Dendritic cell treated with granulocyte-macrophage colony-stimulating factor and Interleukin-4, amounts not matched to agents 40 ng/mL and 50 ng/mL, for 4 days (primary cell): Measurements from ENCODE around the gene SNU13.
"Not testable (repeated sequence)": the region's sequence is repeated elsewhere in the genome, so short reads cannot be mapped to it uniquely, and the experiment has no call there.

Experiments used
- H3K27ac Mint-ChIP-seq: one replicate; pipeline ENCODE4 v1.8.0; 2022; ENCODE audit warnings: mild to moderate bottlenecking, mixed read lengths
- H3K27me3 Mint-ChIP-seq: one replicate; pipeline ENCODE4 v1.8.0; 2022; ENCODE audit warnings: mild to moderate bottlenecking, mixed read lengths
- H3K36me3 Mint-ChIP-seq: one replicate; pipeline ENCODE4 v1.8.0; 2022; ENCODE audit warnings: low read depth, mixed read lengths
- H3K4me1 Mint-ChIP-seq: one replicate; pipeline ENCODE4 v1.8.0; 2022; ENCODE audit warnings: low read depth, mixed read lengths
- H3K4me3 Mint-ChIP-seq: one replicate; pipeline ENCODE4 v1.8.0; 2022; ENCODE audit warnings: mild to moderate bottlenecking, moderate library complexity, mixed read lengths
- H3K9me3 Mint-ChIP-seq: one replicate; pipeline ENCODE4 v1.8.0; 2022; ENCODE audit warnings: mixed read lengths
- intact Hi-C: fragments of 100-400 bp; cut with micrococcal nuclease; formaldehyde crosslinking; loops from one replicate; pipeline ENCODE4 v1.15.0; 2022

The SNU13 gene

DNA sequence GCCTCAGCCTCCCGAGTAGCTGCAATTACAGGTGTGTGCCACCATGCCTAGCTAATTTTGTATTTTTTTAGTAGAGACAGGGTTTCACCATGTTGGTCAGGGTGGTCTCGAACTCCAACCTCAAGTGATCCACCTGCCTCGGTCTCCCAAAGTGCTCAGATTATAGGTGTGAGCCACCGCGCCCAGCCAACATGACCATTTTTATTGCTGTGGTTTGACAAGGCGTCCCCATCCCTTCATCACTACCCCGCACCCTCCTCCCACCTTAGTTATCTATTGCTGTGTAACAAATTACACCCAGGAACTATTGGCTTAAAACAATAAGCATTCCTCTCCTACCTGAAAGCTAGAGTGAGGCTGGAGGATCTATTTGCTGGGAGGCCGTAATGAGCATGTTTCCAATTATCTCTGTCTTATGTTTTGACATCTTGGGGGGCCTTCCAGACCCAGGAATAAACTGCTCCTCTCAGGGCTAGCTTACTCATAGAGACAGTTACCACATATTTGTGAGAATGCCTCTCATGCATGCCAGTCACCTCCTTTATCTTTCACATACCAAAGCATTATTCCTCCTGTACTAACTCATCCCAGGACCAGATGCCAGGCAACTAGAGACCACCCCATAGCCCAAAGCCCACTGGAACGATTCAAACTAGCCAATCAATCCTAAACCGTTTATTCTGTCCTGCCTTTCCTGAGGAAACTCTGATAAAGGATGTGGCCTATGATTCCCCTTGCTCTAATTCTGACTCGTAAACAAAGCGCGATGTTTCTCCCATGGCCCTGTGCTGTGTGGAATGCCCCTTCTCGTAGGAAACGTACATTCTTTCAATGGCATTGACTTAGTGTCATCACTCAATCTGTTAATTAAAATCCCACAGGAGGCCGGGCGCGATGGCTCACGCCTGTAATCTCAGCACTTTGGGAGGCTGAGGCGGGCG is 19.4 kb downstream of the SNU13 start:
- Mint-ChIP-seq H3K4me3 (no peak overlapping the region), H3K27ac (no peak overlapping the region), H3K36me3 (peaks cover 61% of the 10 kb centered on the region), H3K4me1 (peaks cover 12% of the 10 kb centered on the region), H3K27me3 (no peaks in the 10 kb centered on the region), H3K9me3 (no peaks in the 10 kb centered on the region)
- intact Hi-C loops, result no loop called here

DNA sequence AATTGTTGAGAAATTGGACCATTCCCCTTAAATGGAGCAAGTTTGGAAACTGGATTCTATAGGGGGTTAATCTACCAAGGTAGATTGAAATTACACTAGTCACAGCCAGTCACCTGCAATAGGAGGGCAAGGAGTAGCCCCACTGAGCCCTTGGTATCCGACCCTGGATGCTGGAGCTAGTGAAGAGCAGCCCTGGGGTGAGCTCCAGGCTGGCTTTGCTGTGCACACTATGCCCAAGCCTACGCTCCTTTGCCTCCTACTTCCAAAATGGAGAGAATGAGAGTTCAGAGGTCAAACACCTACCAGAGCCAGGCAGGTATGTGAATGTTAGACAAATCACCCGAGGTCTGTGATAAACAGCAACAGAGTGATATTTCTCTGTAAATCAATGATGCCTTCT is 23.7 kb downstream of the SNU13 start:
- H3K27ac Mint-ChIP-seq, result no peak overlapping the region
- no peaks in the 10 kb centered on the region for H3K9me3 Mint-ChIP-seq
- intact Hi-C loops, result no loop called here
- H3K4me3 Mint-ChIP-seq, result no peak overlapping the region
- no peaks in the 10 kb centered on the region for H3K27me3 Mint-ChIP-seq
- H3K4me1 Mint-ChIP-seq, result peaks cover 12% of the 10 kb centered on the region
- H3K36me3 Mint-ChIP-seq, result peaks cover 63% of the 10 kb centered on the region

DNA sequence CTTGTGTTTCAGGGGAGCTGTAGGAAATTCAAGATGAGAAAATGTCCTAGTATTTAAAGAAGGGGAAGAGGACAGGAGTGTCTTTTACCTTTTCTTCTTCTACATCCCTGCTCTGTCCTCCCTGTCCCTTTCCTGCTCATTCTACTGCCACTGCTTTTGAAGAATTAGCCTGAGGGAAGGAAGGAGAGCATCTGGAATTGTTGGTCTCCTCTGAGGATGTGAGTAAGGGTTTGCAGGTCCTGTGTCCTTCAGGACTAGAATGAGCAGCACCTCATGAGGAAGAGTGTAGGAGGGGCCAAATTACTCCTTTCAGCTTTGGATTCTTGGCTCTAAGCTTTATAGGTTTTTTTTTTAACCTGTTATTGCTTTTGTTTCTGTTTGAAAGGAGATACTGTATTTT is 24.2 kb downstream of the SNU13 start:
- Mint-ChIP-seq H3K36me3 (peaks cover 63% of the 10 kb centered on the region), H3K27me3 (no peaks in the 10 kb centered on the region), H3K4me1 (peaks cover 12% of the 10 kb centered on the region), H3K4me3 (no peak overlapping the region), H3K27ac (no peak overlapping the region), H3K9me3 (no peaks in the 10 kb centered on the region)
- intact Hi-C loops, result no loop called here

DNA sequence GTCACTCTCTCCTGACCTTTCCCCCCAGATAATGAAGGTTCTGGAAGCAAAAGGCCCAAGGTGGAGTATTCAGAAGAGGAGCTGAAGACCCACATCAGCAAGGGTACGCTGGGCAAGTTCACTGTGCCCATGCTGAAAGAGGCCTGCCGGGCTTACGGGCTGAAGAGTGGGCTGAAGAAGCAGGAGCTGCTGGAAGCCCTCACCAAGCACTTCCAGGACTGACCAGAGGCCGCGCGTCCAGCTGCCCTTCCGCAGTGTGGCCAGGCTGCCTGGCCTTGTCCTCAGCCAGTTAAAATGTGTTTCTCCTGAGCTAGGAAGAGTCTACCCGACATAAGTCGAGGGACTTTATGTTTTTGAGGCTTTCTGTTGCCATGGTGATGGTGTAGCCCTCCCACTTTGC is 25.1 kb downstream of the SNU13 start:
- H3K4me3 Mint-ChIP-seq, H3K27ac Mint-ChIP-seq, H3K27me3 Mint-ChIP-seq, intact Hi-C loops, H3K9me3 Mint-ChIP-seq: not testable (repeated sequence)
- Mint-ChIP-seq H3K36me3 (peaks cover 67% of the 10 kb centered on the region), H3K4me1 (peaks cover 12% of the 10 kb centered on the region)

DNA sequence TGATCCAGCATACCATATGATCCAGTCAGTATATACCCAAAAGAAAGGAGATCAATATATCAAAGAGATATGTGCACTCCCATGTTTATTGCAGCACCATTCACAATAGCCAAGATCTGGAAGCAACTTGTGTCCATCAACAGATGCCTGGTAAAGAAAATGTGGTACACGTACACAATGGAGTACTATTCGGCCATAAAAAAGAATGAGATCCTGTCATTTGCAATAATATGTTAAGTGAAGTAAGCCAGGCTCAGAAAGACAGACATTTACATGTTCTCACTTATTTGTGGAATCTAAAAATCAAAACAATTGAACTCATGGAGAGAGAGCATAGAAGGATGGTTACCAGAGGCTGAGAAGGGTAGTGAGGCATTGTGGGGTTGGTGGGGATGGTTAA is 27.0 kb downstream of the SNU13 start:
- Mint-ChIP-seq H3K4me3 (no peak overlapping the region), H3K9me3 (no peaks in the 10 kb centered on the region), H3K4me1 (peaks cover 2% of the 10 kb centered on the region), H3K27me3 (no peaks in the 10 kb centered on the region), H3K36me3 (peaks cover 86% of the 10 kb centered on the region), H3K27ac (no peak overlapping the region)
- intact Hi-C loops, result no loop called here

DNA sequence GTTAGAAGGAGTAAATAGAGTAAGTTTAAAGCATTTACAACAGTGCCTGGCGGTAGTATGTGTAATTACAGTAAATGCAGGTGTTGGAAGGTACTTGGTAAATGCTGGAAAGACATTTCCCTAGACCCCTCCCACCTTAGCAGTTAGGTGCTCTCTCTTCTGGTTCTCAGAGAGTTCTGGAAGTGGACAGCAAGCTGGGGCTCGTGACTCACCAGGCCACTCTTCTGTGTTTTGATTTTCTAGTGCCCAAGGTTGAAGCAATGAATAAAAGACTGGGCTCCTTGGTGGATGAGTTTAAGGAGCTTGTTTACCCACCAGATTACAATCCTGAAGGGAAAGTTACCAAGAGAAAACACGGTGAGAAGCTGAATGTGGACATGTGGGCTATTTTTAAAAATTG is 27.6 kb downstream of the SNU13 start:
- Mint-ChIP-seq H3K27ac (no peak overlapping the region), H3K27me3 (no peaks in the 10 kb centered on the region), H3K9me3 (no peaks in the 10 kb centered on the region), H3K36me3 (peaks cover 92% of the 10 kb centered on the region), H3K4me1 (no peaks in the 10 kb centered on the region), H3K4me3 (no peak overlapping the region)
- intact Hi-C loops, result no loop called here

DNA sequence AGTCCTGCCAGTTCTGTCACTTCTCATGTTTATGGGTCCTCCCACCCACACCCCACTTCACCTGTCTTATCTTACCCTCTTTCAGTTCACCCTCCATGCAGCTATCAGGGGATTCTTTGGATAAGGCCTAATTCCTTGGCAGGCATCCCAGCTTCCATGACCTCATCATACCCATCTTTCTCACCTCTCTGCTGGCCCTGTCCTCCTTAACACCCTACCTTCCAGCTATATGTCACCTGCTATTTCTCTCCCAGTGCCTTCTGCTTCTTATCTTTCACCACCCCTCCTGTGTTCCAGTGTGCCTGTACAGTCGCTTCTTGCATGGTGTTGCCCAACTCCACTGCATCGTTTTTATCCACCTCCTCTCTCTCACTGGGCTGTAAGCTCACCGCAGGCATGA is 28.3 kb downstream of the SNU13 start:
- peaks cover 97% of the 10 kb centered on the region for H3K36me3 Mint-ChIP-seq
- H3K4me1 Mint-ChIP-seq, result no peaks in the 10 kb centered on the region
- no peak overlapping the region for H3K27ac Mint-ChIP-seq
- intact Hi-C loops, result no loop called here
- H3K27me3 Mint-ChIP-seq, result no peaks in the 10 kb centered on the region
- no peaks in the 10 kb centered on the region for H3K9me3 Mint-ChIP-seq
- no peak overlapping the region for H3K4me3 Mint-ChIP-seq

DNA sequence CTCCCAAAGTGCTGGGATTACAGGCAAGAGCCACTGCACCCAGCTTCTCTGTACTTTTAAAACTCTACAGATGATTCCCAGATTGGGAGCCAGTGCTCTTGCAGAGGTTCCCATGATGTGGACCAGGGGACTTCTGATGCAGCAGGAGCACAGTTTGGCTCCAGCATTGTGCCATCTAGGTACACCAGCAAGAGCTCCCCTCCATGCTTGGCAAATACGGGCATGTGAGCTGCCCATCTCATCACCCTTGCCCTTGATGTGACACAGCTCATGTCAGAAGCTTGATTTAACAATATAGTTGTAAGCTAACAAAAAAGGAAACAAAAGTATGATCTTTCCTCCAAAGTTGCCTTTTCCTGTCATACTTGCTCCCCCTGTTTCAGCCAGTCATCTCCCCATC is 28.7 kb downstream of the SNU13 start:
- H3K4me3 Mint-ChIP-seq, result no peak overlapping the region
- no peak overlapping the region for H3K27ac Mint-ChIP-seq
- no peaks in the 10 kb centered on the region for H3K4me1 Mint-ChIP-seq
- intact Hi-C loops, result no loop called here
- H3K27me3 Mint-ChIP-seq, result no peaks in the 10 kb centered on the region
- peaks cover 97% of the 10 kb centered on the region for H3K36me3 Mint-ChIP-seq
- H3K9me3 Mint-ChIP-seq, result no peaks in the 10 kb centered on the region

DNA sequence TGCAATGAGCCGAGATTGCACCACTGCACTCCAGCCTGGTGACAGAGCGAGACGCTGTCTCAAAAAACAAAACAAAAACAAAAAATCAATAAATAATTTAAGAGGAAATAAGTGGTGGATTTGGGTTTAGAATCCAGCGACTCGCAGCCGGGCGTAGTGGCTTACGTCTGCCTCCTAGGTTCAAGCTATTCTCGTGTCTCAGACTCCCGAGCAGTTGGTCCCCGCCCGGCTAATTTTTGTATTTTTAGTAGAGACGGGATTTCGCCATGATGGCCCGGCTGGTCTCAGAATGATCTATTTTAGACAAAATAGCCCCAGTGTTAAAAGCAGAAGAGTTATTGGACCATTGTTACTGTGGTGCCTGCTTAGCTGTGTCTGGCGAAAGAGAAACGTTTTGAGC is 29.8 kb downstream of the SNU13 start:
- Mint-ChIP-seq H3K4me1 (no peaks in the 10 kb centered on the region), H3K4me3 (no peak overlapping the region), H3K36me3 (peaks cover 97% of the 10 kb centered on the region), H3K27ac (no peak overlapping the region), H3K27me3 (no peaks in the 10 kb centered on the region), H3K9me3 (no peaks in the 10 kb centered on the region)
- intact Hi-C loops, result no loop called here

DNA sequence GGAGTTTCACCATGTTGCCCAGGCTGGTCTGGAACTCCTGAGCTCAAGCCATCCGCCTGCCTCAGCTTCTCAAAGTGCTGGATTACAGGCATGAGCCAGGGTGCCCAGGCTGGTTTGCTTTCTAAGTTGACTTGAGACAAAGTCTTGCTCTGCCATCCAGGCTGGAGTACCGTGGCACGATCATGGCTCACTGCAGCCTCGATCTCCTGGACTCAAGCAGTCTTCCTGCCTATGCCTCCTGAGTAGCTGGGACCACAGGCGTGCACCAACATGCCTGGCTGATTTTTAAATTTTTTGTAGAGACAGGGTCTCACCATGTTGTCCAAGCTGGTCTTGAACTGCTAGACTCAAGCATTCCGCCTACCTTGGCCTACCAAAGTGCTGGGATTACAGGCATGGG is 31.0 kb downstream of the SNU13 start:
- Mint-ChIP-seq H3K9me3 (no peaks in the 10 kb centered on the region), H3K27ac (no peak overlapping the region), H3K4me1 (peaks cover 5% of the 10 kb centered on the region), H3K4me3 (no peak overlapping the region), H3K27me3 (no peaks in the 10 kb centered on the region), H3K36me3 (peaks cover 97% of the 10 kb centered on the region)
- intact Hi-C loops, result no loop called here

DNA sequence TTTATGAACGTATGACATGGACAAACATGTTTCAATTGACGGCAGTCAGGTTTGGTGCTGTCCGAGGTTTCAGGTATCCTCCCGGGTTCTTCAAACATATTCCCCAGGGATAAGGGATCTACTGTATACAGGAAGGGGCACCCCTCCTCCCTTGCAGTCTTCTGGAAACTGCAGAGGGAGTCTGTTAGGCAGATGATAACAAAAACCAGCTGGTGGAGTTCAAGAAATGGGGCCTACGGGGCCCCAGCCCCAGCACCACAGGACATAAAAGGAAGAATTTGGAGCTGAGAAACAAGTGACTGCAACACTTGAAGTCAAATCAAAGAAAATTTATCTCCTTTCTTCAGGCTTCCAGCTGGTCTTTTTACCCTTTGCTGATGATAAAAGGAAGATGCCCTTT is 32.1 kb downstream of the SNU13 start:
- Mint-ChIP-seq H3K4me1 (peaks cover 6% of the 10 kb centered on the region), H3K4me3 (no peak overlapping the region), H3K9me3 (no peaks in the 10 kb centered on the region), H3K36me3 (peaks cover 100% of the 10 kb centered on the region), H3K27me3 (no peaks in the 10 kb centered on the region), H3K27ac (no peak overlapping the region)
- intact Hi-C loops, result no loop called here

DNA sequence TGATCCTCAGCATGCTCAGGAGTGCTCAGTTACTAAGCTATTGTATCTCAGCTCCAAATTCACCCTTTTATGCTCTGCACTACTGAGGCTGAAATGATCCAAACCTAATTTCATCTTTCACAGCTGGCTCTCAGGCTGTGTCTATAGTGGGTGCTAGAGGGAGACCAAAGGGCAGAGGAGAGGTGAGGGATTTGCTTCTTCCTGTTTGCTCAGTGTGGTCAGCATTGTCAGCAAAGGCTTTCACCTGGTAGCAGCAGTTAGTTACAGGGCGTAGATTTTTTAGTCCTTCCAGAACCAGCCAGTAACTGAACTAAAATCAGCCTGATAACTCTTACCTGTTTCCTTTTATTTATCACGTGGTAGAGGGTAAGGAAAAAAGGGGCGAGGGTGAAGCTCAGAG is 34.3 kb downstream of the SNU13 start:
- Mint-ChIP-seq H3K36me3 (peaks cover 100% of the 10 kb centered on the region), H3K27ac (no peak overlapping the region)

DNA sequence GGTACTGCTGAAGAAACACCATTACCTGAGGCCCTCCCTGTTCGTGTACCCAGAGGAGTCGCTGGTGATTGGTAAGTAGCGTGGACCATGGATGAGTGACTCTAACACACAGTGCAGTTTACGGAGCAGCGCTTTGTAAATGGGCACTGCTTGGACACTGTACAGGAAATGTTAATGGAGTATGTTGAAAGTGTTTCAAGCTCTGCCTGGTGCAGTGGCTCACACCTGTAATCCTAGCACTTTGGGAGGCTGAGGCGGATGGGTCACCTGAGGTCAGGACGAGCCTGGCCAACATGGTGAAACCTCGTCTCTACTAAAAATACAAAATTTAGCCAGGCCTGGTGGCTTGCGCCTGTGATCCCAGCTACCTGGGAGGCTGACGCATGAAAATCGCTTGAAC is 37.8 kb downstream of the SNU13 start:
- no peak overlapping the region for H3K4me3 Mint-ChIP-seq
- intact Hi-C loops, result no loop called here
- H3K36me3 Mint-ChIP-seq, result peaks cover 100% of the 10 kb centered on the region
- no peak overlapping the region for H3K27ac Mint-ChIP-seq
- no peaks in the 10 kb centered on the region for H3K9me3 Mint-ChIP-seq
- no peaks in the 10 kb centered on the region for H3K27me3 Mint-ChIP-seq
- peaks cover 6% of the 10 kb centered on the region for H3K4me1 Mint-ChIP-seq

More for the DNA sequence above, 34.3 kb downstream of the SNU13 start:
- intact Hi-C loops, result no loop called here
- Mint-ChIP-seq H3K27me3 (no peaks in the 10 kb centered on the region), H3K4me3 (no peak overlapping the region), H3K4me1 (peaks cover 6% of the 10 kb centered on the region), H3K9me3 (no peaks in the 10 kb centered on the region)

DNA sequence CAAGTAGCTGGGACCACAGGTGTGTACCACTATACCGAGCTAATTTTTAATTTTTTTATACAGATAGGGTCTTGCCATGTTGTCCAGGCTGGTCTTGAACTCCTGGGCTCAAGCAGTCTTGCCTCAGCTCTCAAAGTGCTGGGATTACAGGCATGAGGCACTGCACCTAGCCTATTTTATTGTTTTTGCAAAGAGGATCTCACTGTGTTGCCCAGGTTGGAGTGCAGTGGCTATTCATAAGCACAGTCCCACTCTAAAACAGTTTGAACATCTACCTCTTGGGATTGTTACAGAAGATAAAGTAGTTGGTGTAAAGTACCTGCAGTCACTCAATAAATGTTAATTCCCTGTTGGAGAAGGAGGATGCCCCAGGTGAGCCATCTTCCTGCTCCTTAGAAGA is 38.4 kb downstream of the SNU13 start:
- Mint-ChIP-seq H3K4me3 (no peak overlapping the region), H3K9me3 (no peaks in the 10 kb centered on the region), H3K27me3 (no peaks in the 10 kb centered on the region), H3K27ac (no peak overlapping the region), H3K4me1 (peaks cover 6% of the 10 kb centered on the region), H3K36me3 (peaks cover 100% of the 10 kb centered on the region)
- intact Hi-C loops, result no loop called here

DNA sequence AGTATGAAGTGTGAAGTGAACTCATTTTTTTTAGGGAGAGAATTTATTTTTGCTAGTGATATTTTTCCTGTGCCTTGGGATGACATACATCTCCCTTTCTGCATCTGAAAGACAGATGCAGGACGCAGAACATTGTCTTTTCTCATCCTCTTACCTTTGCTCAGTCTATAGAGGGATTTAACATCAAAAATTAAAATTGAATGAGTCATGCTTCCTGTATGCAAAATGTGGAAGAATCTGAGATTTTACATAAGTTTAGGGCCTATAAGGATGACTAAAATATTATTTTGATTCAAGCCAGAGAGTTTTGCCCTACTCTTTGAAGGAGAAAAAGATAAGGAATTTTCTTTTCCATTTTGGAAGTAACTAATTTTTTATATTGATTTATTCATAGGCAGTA is 40.2 kb downstream of the SNU13 start:
- no peaks in the 10 kb centered on the region for H3K9me3 Mint-ChIP-seq
- intact Hi-C loops, result loop anchor here (10.0 kb wide), 1 partner anchor 494 kb away; no protein-coding TSS in a partner anchor
- H3K27ac Mint-ChIP-seq, result no peak overlapping the region
- H3K27me3 Mint-ChIP-seq, result no peaks in the 10 kb centered on the region
- H3K36me3 Mint-ChIP-seq, result peaks cover 99% of the 10 kb centered on the region
- H3K4me3 Mint-ChIP-seq, result no peak overlapping the region
- H3K4me1 Mint-ChIP-seq, result peaks cover 6% of the 10 kb centered on the region
